H1 (cell line): ENCODE data around the gene ACAD11.
"Not testable (repeated sequence)": the region's sequence is repeated elsewhere in the genome, so short reads cannot be mapped to it uniquely, and the experiment has no call there.

Experiments used
- CEBPB ChIP-seq: IDR thresholded peaks from 2 replicates; pipeline ENCODE4 v1.6.1; 2012; ENCODE audit warnings: low read depth, low read length
- MAX ChIP-seq: IDR thresholded peaks from 2 replicates; pipeline ENCODE4 v1.6.1; 2012; ENCODE audit warnings: inconsistent platforms

GRCh38 chr3:132556036-132556386, 103.6 kb downstream of the ACAD11 start:
- not testable (repeated sequence) for TF ChIP-seq MAX, CEBPB
